ENCODE results near the gene SLC22A16. TPM values are rescaled to one million over a fixed set of nuclear protein-coding genes. Genes with fewer than 3 reads are reported as not detected.

Gene SLC22A16
- total and polyA plus RNA-seq, 2 donors (not counting 3 experiments of a cell fraction or from before 2014, with no cell fraction given), result not detected

DNA sequence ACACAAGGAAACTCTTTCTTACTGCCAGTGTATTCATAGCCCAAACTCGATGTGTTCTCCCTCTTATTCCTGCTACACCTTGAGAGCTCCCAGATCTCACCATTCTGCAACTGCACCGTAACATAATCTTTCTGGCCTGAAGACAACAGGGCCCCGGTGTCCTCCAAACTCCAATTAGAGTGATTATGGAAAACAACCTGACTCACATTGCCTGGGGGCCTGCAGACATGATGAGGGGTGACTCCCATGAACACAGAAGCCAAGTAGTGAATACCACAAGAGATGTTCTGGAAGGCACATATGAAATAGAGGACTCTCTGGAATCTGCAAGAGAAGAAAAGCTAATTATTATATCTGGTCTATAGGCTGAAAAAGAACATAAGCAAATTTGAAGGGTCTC, 19.7 kb downstream of the SLC22A16 start:
- no peaks in the 10 kb centered on the region for H3K79me2 ChIP-seq (ENCODE audit: control insufficient read depth, insufficient read depth, low read length)
- no peak overlapping the region for H3K4me2 ChIP-seq (ENCODE audit: insufficient read depth, low read length)
- no peaks in the 10 kb centered on the region for H3K9me1 ChIP-seq (replicated peaks; ENCODE audit: control insufficient read depth, extremely low read depth, insufficient read depth, low read length)
- no peaks in the 10 kb centered on the region for H3K36me3 ChIP-seq (ENCODE audit: control insufficient read depth in 2 of 2, extremely low read depth in 1 of 2, insufficient read depth in 2 of 2, low read length in 2 of 2)
- CTCF ChIA-PET, result interaction anchor here (0.8 to 2.6 kb wide), 13 partner anchors 8 to 754 kb away, joined by 3 to 13 read pairs (median 4); no protein-coding TSS in a partner anchor
- dilution Hi-C loops (cut with MboI; ENCODE audit: extremely low pct_ligation_motif_present, low sequenced_read_pairs), result no loop called here
- TF ChIP-seq EZH2 (IDR thresholded peaks at IDR 0.05; ENCODE audit: borderline replicate concordance, low read depth, low read length, severe bottlenecking) (no peak), FOS (IDR thresholded peaks at IDR 0.05; ENCODE audit: borderline replicate concordance, insufficient read depth, low read length) (no peak), POLR2A (IDR thresholded peaks at IDR 0.05; ENCODE audit: low read depth, low read length) (no peak), JUN (IDR thresholded peaks at IDR 0.05; ENCODE audit: borderline replicate concordance, insufficient read depth, insufficient read length, low read depth) (no peak), GATA2 (IDR thresholded peaks at IDR 0.05; ENCODE audit: insufficient read depth, insufficient read length, low read depth, low read length) (no peak), MYC (IDR thresholded peaks at IDR 0.05; ENCODE audit: low read depth, low read length) (no peak)
- no peak overlapping the region for H2AFZ ChIP-seq (ENCODE audit: low read depth, low read length)
- DNase-seq (ENCODE audit: low read depth, low spot score), result no peak
- no TSS peak for BruUV-seq (replicated peaks)
- H4K20me1 ChIP-seq (replicated peaks; ENCODE audit: control insufficient read depth, extremely low read depth, insufficient read depth, low read length), result no peaks in the 10 kb centered on the region
- H3K9ac ChIP-seq (replicated peaks; ENCODE audit: extremely low read depth, insufficient read depth, low read length), result no peak overlapping the region
- POLR2A ChIA-PET, result no interaction called here
- intact Hi-C loops (cut with micrococcal nuclease), result loop anchor here (5.0 to 10.0 kb wide), 4 partner anchors 71 to 758 kb away; no protein-coding TSS in a partner anchor
- no peak for FAIRE-seq
- no peaks in the 10 kb centered on the region for H3K4me1 ChIP-seq (ENCODE audit: control insufficient read depth, extremely low read depth, insufficient read depth, low read length)
- peaks cover 5 to 22% of the 10 kb centered on the region in 2 experiments for H3K27me3 ChIP-seq (ENCODE audit: control insufficient read depth in 2 of 2, insufficient read depth in 2 of 2, low read length in 2 of 2)
- no peak overlapping the region for H3K4me3 ChIP-seq (replicated peaks in 1 of 3; ENCODE audit: insufficient read depth in 1 of 3, low read depth in 1 of 3, low read length in 3 of 3)
- H3K27ac ChIP-seq (ENCODE audit: insufficient read depth, low read depth, low read length), result no peak overlapping the region
- H3K9me3 ChIP-seq (replicated peaks; ENCODE audit: control insufficient read depth, insufficient read depth, low read length), result no peaks in the 10 kb centered on the region

DNA sequence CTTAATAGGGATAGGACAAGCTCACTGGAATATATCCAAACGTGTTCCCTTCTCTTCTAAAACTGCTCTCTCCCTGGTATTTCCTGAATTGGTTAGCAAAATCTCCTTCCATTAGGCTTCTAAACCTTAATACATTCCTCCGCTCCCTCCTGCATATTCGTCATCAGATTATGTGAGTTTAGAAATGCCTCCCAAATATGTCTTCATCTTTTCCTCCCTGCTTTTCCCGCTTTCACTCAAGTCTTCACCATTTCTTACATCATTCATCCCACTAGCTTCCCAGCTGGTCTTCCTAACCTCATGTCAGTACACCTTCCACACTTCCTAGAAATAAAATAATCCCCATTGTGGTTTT, 26.9 kb downstream of the SLC22A16 start:
- ChIA-PET POLR2A (no interaction called here), CTCF (interaction anchor here (1.0 to 1.4 kb wide), 3 partner anchors 8 to 12 kb away, joined by 3 to 4 read pairs (median 3); no protein-coding TSS in a partner anchor)
- dilution Hi-C loops (cut with MboI; ENCODE audit: extremely low pct_ligation_motif_present, low sequenced_read_pairs), result no loop called here
- FAIRE-seq (no peak), DNase-seq (ENCODE audit: low read depth, low spot score) (no peak)
- no peak overlapping the region for H3K9ac ChIP-seq (replicated peaks; ENCODE audit: extremely low read depth, insufficient read depth, low read length)
- H3K36me3 ChIP-seq (ENCODE audit: control insufficient read depth in 2 of 2, extremely low read depth in 1 of 2, insufficient read depth in 2 of 2, low read length in 2 of 2), result no peaks in the 10 kb centered on the region
- no peaks in the 10 kb centered on the region for H4K20me1 ChIP-seq (replicated peaks; ENCODE audit: control insufficient read depth, extremely low read depth, insufficient read depth, low read length)
- H3K4me1 ChIP-seq (ENCODE audit: control insufficient read depth, extremely low read depth, insufficient read depth, low read length), result no peaks in the 10 kb centered on the region
- H3K27ac ChIP-seq (ENCODE audit: insufficient read depth, low read depth, low read length), result no peak overlapping the region
- no peaks in the 10 kb centered on the region for H3K9me1 ChIP-seq (replicated peaks; ENCODE audit: control insufficient read depth, extremely low read depth, insufficient read depth, low read length)
- H3K79me2 ChIP-seq (ENCODE audit: control insufficient read depth, insufficient read depth, low read length), result no peaks in the 10 kb centered on the region
- H3K4me3 ChIP-seq (replicated peaks in 1 of 3; ENCODE audit: insufficient read depth in 1 of 3, low read depth in 1 of 3, low read length in 3 of 3), result no peak overlapping the region
- H2AFZ ChIP-seq (ENCODE audit: low read depth, low read length), result no peak overlapping the region
- no TSS peak for BruUV-seq (replicated peaks)
- H3K9me3 ChIP-seq (replicated peaks; ENCODE audit: control insufficient read depth, insufficient read depth, low read length), result no peaks in the 10 kb centered on the region
- H3K27me3 ChIP-seq (ENCODE audit: control insufficient read depth in 2 of 2, insufficient read depth in 2 of 2, low read length in 2 of 2), result peaks cover 11 to 18% of the 10 kb centered on the region in 2 experiments
- TF ChIP-seq POLR2AphosphoS5 (IDR thresholded peaks at IDR 0.05; ENCODE audit: insufficient read depth, low read depth, low read length) (no peak), FOS (IDR thresholded peaks at IDR 0.05; ENCODE audit: borderline replicate concordance, insufficient read depth, low read length) (no peak), GATA2 (IDR thresholded peaks at IDR 0.05; ENCODE audit: insufficient read depth, insufficient read length, low read depth, low read length) (no peak), EZH2 (IDR thresholded peaks at IDR 0.05; ENCODE audit: borderline replicate concordance, low read depth, low read length, severe bottlenecking) (no peak), JUN (IDR thresholded peaks at IDR 0.05; ENCODE audit: borderline replicate concordance, insufficient read depth, insufficient read length, low read depth) (no peak), MYC (IDR thresholded peaks at IDR 0.05; ENCODE audit: low read depth, low read length) (no peak), POLR2A (IDR thresholded peaks at IDR 0.05; ENCODE audit: low read depth, low read length) (no peak)
- TF ChIP-seq, protein P1, sequence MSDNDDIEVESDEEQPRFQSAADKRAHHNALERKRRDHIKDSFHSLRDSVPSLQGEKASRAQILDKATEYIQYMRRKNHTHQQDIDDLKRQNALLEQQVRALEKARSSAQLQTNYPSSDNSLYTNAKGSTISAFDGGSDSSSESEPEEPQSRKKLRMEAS (IDR thresholded peaks at IDR 0.05; ENCODE audit: insufficient read depth, insufficient read length), result no peak
- TF ChIP-seq, protein P2, sequence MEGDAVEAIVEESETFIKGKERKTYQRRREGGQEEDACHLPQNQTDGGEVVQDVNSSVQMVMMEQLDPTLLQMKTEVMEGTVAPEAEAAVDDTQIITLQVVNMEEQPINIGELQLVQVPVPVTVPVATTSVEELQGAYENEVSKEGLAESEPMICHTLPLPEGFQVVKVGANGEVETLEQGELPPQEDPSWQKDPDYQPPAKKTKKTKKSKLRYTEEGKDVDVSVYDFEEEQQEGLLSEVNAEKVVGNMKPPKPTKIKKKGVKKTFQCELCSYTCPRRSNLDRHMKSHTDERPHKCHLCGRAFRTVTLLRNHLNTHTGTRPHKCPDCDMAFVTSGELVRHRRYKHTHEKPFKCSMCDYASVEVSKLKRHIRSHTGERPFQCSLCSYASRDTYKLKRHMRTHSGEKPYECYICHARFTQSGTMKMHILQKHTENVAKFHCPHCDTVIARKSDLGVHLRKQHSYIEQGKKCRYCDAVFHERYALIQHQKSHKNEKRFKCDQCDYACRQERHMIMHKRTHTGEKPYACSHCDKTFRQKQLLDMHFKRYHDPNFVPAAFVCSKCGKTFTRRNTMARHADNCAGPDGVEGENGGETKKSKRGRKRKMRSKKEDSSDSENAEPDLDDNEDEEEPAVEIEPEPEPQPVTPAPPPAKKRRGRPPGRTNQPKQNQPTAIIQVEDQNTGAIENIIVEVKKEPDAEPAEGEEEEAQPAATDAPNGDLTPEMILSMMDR (IDR thresholded peaks at IDR 0.05; ENCODE audit: extremely low read depth in 1 of 2, insufficient read depth in 1 of 2, low read depth in 1 of 2, low read length in 2 of 2), result no peak
- no peak overlapping the region for H3K4me2 ChIP-seq (ENCODE audit: insufficient read depth, low read length)
- intact Hi-C loops (cut with micrococcal nuclease), result no loop called here
